GM18867 (cell line): ENCODE data around the gene CCDC87.
"Not testable (repeated sequence)": the region's sequence is repeated elsewhere in the genome, so short reads cannot be mapped to it uniquely, and the experiment has no call there.

Source experiments
- ATAC-seq: cut with Tn5 transposase; IDR thresholded peaks from one replicate; pipeline ENCODE4 v1.9.1; 2021; ENCODE audit warnings: mild to moderate bottlenecking, moderate library complexity; ENCODE audit not compliant: unreplicated experiment

The CCDC87 gene

GRCh38 chr11:66617155-66617834 is 24.4 kb upstream of the CCDC87 start:
- ATAC-seq: no peak

- ATAC-seq: peak; percentile 90
Measured at GRCh38 chr11:66616379-66617154, 23.7 kb upstream of the CCDC87 start, which contains the start of gene RBM14. Gene RBM14 (plus strand): TSS chr11:66616630. CDS start chr11:66616721, 91 bp downstream.

- no peak for ATAC-seq
Measured at GRCh38 chr11:66614073-66614472, 21.2 kb upstream of the CCDC87 start.

GRCh38 chr11:66612458-66612857 is 19.6 kb upstream of the CCDC87 start:
- no peak for ATAC-seq

- ATAC-seq: no peak
Measured at GRCh38 chr11:66609721-66610617, 17.1 kb upstream of the CCDC87 start.

- ATAC-seq: no peak
Measured at GRCh38 chr11:66607126-66607834, 14.4 kb upstream of the CCDC87 start.

GRCh38 chr11:66606608-66607007 is 13.7 kb upstream of the CCDC87 start:
- ATAC-seq: not testable (repeated sequence)

- ATAC-seq: no peak
Measured at GRCh38 chr11:66604155-66604554, 11.3 kb upstream of the CCDC87 start.

GRCh38 chr11:66603072-66603471 is 10.2 kb upstream of the CCDC87 start:
- ATAC-seq: no peak

GRCh38 chr11:66600631-66601233 is 7.9 kb upstream of the CCDC87 start:
- ATAC-seq: no peak

- no peak for ATAC-seq
Measured at GRCh38 chr11:66600219-66600618, 7.4 kb upstream of the CCDC87 start.

- no peak for ATAC-seq
Measured at GRCh38 chr11:66598993-66599392, 6.1 kb upstream of the CCDC87 start.

- ATAC-seq: no peak
Measured at GRCh38 chr11:66595245-66595904, 2.5 kb upstream of the CCDC87 start.

- ATAC-seq: no peak
Measured at GRCh38 chr11:66593650-66594049, 787 bp upstream of the CCDC87 start.

GRCh38 chr11:66593303-66593635 is 406 bp upstream of the CCDC87 start:
- ATAC-seq: peak; percentile 11

GRCh38 chr11:66591175-66591574 is 1.7 kb downstream of the CCDC87 start:
- ATAC-seq: no peak

- ATAC-seq: no peak
Measured at GRCh38 chr11:66589996-66590675, 2.7 kb downstream of the CCDC87 start.

GRCh38 chr11:66589315-66589714 is 3.5 kb downstream of the CCDC87 start:
- not testable (repeated sequence) for ATAC-seq

- ATAC-seq: no peak
Measured at GRCh38 chr11:66586136-66586535, 6.7 kb downstream of the CCDC87 start.
